ENCODE results near the gene MBD6. TPM values are rescaled to one million over a fixed set of nuclear protein-coding genes. Genes with fewer than 3 reads are reported as not detected.
"Not testable (repeated sequence)": the region's sequence is repeated elsewhere in the genome, so short reads cannot be mapped to it uniquely, and the experiment has no call there.

The MBD6 gene
- total and polyA plus RNA-seq, 2 of the 8 experiments (the other 6 are each of a cell fraction or from before 2014, with no cell fraction given) = 3.9 to 32.3 TPM

- FAIRE-seq = not testable (repeated sequence)
These were observed 38.5 kb downstream of the MBD6 start for GRCh38 chr12:57561117-57561516.

More at GRCh38 chr12:57561117-57561516, 38.5 kb downstream of the MBD6 start:
- H3K4me2 ChIP-seq (ENCODE audit: insufficient read depth in 1 of 2, low read depth in 2 of 2, low read length in 2 of 2); H3K23me2 ChIP-seq (ENCODE audit: low read depth, low read length); H4K91ac ChIP-seq (replicated peaks; ENCODE audit: insufficient read length, low read length); H3K56ac ChIP-seq (replicated peaks; ENCODE audit: insufficient read length, low read depth, low read length); POLR2A ChIA-PET (ENCODE audit: partially characterized antibody); H3K9ac ChIP-seq (replicated peaks in 1 of 4; ENCODE audit: extremely low read depth in 1 of 4, low read depth in 3 of 4, low read length in 3 of 4); H2BK15ac ChIP-seq (ENCODE audit: low read length); H3K27ac ChIP-seq (ENCODE audit: low read depth, low read length); H3K9me3 ChIP-seq (ENCODE audit: insufficient read depth in 2 of 2, low read depth in 1 of 2, low read length in 1 of 2); H3K4me3 ChIP-seq (ENCODE audit: extremely low read depth in 1 of 4, insufficient read depth in 2 of 4, low read depth in 3 of 4, low read length in 4 of 4); H3K23ac ChIP-seq (ENCODE audit: insufficient read length); H2BK20ac ChIP-seq (ENCODE audit: low read length); H3K14ac ChIP-seq (ENCODE audit: insufficient read length); H2AK5ac ChIP-seq (ENCODE audit: low read depth, low read length); H3K4ac ChIP-seq (replicated peaks; ENCODE audit: insufficient read length, low read depth, low read length); H2AFZ ChIP-seq (ENCODE audit: low read length); H3K18ac ChIP-seq (ENCODE audit: extremely low read depth, low read length); H3K79me1 ChIP-seq (ENCODE audit: low read depth, low read length); H4K8ac ChIP-seq (ENCODE audit: extremely low read depth, insufficient read depth, low read length); H3K27me3 ChIP-seq (replicated peaks in 1 of 4; ENCODE audit: control insufficient read depth in 3 of 4, extremely low read depth in 1 of 4, insufficient read depth in 3 of 4, low read length in 3 of 4); H2BK120ac ChIP-seq (replicated peaks; ENCODE audit: low read depth, low read length); H4K5ac ChIP-seq (ENCODE audit: insufficient read length, low read depth, low read length); H4K20me1 ChIP-seq (replicated peaks in 1 of 2; ENCODE audit: control insufficient read depth in 1 of 2, insufficient read depth in 2 of 2, low read length in 2 of 2); H3K4me1 ChIP-seq (replicated peaks in 1 of 4; ENCODE audit: control insufficient read depth in 3 of 4, insufficient read depth in 4 of 4, low read length in 3 of 4); DNase-seq (ENCODE audit: low read depth in 1 of 2, low spot score in 2 of 2); H3K79me2 ChIP-seq (ENCODE audit: control insufficient read depth in 1 of 2, insufficient read depth in 2 of 2, low read length in 2 of 2); H2BK12ac ChIP-seq (ENCODE audit: low read depth, low read length); H2BK5ac ChIP-seq (ENCODE audit: low read depth, low read length): not testable (repeated sequence)
- peaks cover 2 to 18% (median 13%) of the 10 kb centered on the region in 4 experiments; a peak in 5 of 8 replicates for H3K36me3 ChIP-seq (ENCODE audit: control insufficient read depth in 2 of 4, insufficient read depth in 4 of 4, low read length in 3 of 4)
- WGBS, 2 experiments (ENCODE audit: extremely low coverage in 1 of 2, insufficient coverage in 1 of 2, insufficient read length in 1 of 2, insufficient replicate concordance in 2 of 2, low coverage in 1 of 2, low lambda C conversion rate in 2 of 2, missing lambda C conversion rate in 1 of 2) = 93% methylated on average over 1 of the region's 1 CpG; no CpG with 5 or more reads in 1 of the 2 experiments
- CTCF ChIA-PET (ENCODE audit: partially characterized antibody) = interaction anchor here (1.0 to 2.1 kb wide), 3 partner anchors 15 to 27 kb away, joined by 3 to 5 read pairs (median 4); no protein-coding TSS in a partner anchor

Measured in H1 (cell line).